WERI-Rb-1 (cell line): ENCODE results near the gene STON1.

Experiments
- DNase-seq: peaks from one replicate; pipeline ENCODE4 v3.0.0-alpha.2; 2020
- H3K27ac ChIP-seq: fragments of 250-450 bp; sonication (Bioruptor Pico); 2 replicates; pipeline ENCODE4 v1.5.1; 2020; ENCODE audit warnings: mild to moderate bottlenecking, moderate library complexity
- H3K27me3 ChIP-seq: fragments of 250-450 bp; sonication (Bioruptor Pico); 2 replicates; pipeline ENCODE4 v1.5.1; 2021; ENCODE audit warnings: mild to moderate bottlenecking, low read depth, moderate library complexity; ENCODE audit not compliant: insufficient read depth, severe bottlenecking
- H3K36me3 ChIP-seq: fragments of 250-450 bp; sonication (Bioruptor Pico); 2 replicates; pipeline ENCODE4 v1.5.1; 2020; ENCODE audit warnings: mild to moderate bottlenecking, moderate library complexity
- H3K4me3 ChIP-seq: 2 replicates; pipeline ENCODE4 v1.5.1; 2011; ENCODE audit warnings: low read depth, mild to moderate bottlenecking, control low read depth, low read length
- H3K9me3 ChIP-seq: fragments of 250-450 bp; sonication (Bioruptor Pico); 2 replicates; pipeline ENCODE4 v1.5.1; 2021; ENCODE audit warnings: mild to moderate bottlenecking, moderate library complexity; ENCODE audit not compliant: severe bottlenecking
- TF ChIP-seq, protein P1 (sequence below): IDR thresholded peaks from 2 replicates; pipeline ENCODE4 v1.5.1; 2011; ENCODE audit warnings: low read depth, mild to moderate bottlenecking, control low read depth, inconsistent platforms, low read length

STON1 gene

DNA sequence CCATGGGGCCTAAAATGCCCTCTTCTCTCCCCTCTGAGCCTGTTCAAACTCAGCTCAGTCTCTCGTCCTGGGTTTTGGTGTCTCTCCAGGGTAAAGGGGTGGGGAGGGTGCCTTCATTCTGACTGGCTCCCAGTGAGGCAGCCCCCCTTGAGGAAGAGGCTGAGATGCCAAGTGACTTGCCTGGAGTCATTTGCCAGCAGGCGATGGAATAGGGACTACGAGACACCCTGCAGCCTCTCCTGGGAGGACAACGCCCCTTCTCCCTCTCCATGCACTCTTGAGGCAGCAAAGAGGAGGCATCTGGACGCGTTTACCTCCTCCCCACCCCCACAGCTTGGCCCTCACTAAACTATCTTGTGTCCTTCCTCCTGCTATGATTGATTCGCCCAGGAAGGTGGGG lies 760 bp upstream of the STON1 start:
- no peaks in the 10 kb centered on the region for H3K27me3 ChIP-seq
- TF ChIP-seq, protein P1, sequence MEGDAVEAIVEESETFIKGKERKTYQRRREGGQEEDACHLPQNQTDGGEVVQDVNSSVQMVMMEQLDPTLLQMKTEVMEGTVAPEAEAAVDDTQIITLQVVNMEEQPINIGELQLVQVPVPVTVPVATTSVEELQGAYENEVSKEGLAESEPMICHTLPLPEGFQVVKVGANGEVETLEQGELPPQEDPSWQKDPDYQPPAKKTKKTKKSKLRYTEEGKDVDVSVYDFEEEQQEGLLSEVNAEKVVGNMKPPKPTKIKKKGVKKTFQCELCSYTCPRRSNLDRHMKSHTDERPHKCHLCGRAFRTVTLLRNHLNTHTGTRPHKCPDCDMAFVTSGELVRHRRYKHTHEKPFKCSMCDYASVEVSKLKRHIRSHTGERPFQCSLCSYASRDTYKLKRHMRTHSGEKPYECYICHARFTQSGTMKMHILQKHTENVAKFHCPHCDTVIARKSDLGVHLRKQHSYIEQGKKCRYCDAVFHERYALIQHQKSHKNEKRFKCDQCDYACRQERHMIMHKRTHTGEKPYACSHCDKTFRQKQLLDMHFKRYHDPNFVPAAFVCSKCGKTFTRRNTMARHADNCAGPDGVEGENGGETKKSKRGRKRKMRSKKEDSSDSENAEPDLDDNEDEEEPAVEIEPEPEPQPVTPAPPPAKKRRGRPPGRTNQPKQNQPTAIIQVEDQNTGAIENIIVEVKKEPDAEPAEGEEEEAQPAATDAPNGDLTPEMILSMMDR, result no peak
- peak; percentile 82 for DNase-seq
- H3K27ac ChIP-seq, result peak overlapping the region; percentile 41
- H3K4me3 ChIP-seq, result peak overlapping the region; percentile 77
- H3K9me3 ChIP-seq, result no peaks in the 10 kb centered on the region
- H3K36me3 ChIP-seq, result no peaks in the 10 kb centered on the region

DNA sequence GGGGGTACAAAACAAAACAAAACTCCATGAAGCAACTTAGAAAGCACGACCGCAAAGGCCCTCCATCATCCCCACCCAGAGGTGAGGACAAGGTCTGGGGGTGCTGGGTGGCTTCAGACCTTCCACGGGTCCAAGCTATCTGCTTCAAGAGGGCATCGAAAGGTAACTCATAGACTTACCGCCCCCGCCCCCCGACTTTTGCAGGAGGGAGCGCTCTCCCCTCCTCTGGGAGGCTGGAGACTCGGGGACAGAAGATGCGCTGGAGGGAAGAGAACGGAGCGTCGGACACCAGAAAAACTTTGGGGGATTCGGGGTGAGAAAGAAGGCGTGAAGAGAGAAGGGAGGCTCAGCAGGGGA lies 300 bp upstream of the STON1 start:
- H3K27me3 ChIP-seq, result no peaks in the 10 kb centered on the region
- peak; percentile 37 for DNase-seq
- H3K27ac ChIP-seq, result peak overlapping the region; percentile 75

DNA sequence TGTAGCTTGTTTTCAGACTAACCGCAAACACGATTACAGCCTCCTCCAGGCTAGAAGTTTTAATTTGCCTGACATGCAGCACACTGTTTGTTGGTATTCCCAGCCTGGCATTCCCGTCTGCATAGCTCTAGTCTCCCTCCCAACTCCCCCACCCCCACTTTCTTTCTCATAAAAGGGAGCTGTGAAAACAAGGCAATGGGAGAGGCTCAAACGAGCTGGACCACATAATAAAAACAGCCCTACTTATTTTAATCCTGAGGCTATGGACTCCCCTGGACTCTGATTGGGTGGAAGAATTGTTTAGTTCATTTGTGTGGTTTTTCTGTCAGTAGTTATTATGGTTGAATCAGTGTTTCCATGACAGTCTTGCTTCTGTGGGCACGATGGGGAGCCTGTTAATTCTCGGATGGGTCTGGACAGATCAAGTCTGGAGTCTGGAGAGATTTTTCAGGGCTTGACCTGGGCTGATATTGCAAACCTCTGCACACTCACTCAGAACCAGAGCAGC lies 1.2 kb downstream of the STON1 start:
- TF ChIP-seq, protein P1, result no peak
- Histone ChIP-seq H3K4me3 (peak overlapping the region; percentile 77), H3K9me3 (no peaks in the 10 kb centered on the region), H3K27ac (peak overlapping the region; percentile 80), H3K36me3 (no peaks in the 10 kb centered on the region), H3K27me3 (no peaks in the 10 kb centered on the region)
- peak; percentile 70 for DNase-seq

More for the DNA sequence above, 300 bp upstream of the STON1 start:
- H3K36me3 ChIP-seq, result no peaks in the 10 kb centered on the region
- peak overlapping the region; percentile 77 for H3K4me3 ChIP-seq
- H3K9me3 ChIP-seq, result no peaks in the 10 kb centered on the region
- TF ChIP-seq, protein P1, result no peak

DNA sequence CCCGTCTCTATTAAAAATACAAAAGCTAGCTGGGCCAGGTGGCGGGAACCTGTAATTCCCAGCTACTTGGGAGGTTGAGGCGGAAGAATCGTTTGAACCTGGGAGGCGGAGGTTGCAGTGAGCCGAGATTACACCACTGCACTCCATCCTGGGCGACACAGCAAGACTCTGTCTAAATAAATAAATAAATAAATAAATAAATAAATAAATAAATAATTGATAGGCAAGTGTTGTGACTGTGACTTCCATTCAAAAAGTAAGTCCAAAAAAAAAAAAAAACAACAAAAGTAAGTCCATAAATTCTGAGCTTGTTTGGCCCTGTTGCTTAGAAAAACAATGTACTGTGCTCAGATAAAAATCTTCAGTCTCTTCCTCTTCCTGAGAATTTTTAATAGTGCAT lies 2.2 kb downstream of the STON1 start:
- Histone ChIP-seq H3K9me3 (no peaks in the 10 kb centered on the region), H3K4me3 (no peak overlapping the region), H3K27ac (no peak overlapping the region; the same call in 1 of the 2 replicates), H3K36me3 (no peaks in the 10 kb centered on the region), H3K27me3 (no peaks in the 10 kb centered on the region)
- TF ChIP-seq, protein P1, result no peak
- no peak for DNase-seq

DNA sequence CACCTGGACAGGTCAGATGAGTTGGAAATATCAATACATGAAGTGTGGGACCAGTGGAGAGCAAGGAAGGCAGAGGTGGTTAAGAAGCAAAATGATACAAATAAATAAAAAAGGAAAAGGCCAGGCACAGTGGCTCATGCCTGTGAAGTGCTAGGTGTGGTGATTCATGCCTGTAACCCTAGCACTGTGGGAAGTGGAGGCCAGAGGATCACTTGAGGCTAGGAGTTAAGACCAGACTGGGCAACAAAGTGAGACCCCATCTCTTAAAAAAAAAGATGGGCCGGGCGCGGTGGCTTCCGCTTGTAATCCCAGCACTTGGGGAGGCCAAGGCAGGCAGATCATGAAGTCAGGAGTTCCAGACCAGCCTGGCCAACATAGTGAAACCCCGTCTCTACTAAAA lies 2.9 kb downstream of the STON1 start:
- Histone ChIP-seq H3K9me3 (no peaks in the 10 kb centered on the region), H3K4me3 (no peak overlapping the region), H3K36me3 (no peaks in the 10 kb centered on the region), H3K27me3 (no peaks in the 10 kb centered on the region), H3K27ac (no peak overlapping the region)
- TF ChIP-seq, protein P1, result no peak
- no peak for DNase-seq

DNA sequence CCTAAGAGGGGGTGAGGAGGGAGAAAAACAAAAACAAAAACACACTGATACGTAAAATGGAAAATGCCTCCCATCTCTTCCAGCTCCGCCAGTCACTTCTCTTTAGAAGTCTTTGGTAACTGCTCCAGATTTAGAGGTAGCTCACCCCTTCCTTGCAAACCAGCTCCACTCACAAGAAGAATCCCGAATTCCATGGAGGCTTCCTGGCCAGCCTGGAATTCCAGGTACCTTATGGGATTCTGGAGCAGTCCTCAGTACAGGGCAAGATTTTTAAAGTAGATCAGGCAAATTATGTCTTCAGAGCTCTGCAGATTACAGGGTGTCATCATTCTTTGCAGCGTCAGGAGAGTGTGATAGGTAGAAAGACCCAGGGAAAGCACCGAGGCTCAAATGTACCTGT lies 4.8 kb downstream of the STON1 start:
- no peaks in the 10 kb centered on the region for H3K27me3 ChIP-seq
- TF ChIP-seq, protein P1, result no peak
- no peaks in the 10 kb centered on the region; the same call in 1 of the 2 replicates for H3K36me3 ChIP-seq
- H3K27ac ChIP-seq, result no peak overlapping the region
- no peaks in the 10 kb centered on the region for H3K9me3 ChIP-seq
- H3K4me3 ChIP-seq, result no peak overlapping the region
- no peak for DNase-seq
